Tibial nerve (tissue), 4 donors: ENCODE results near the gene WNK4. TPM values are rescaled to one million over a fixed set of nuclear protein-coding genes. Genes with fewer than 3 reads are reported as not detected.
"Not testable (repeated sequence)": the region's sequence is repeated elsewhere in the genome, so short reads cannot be mapped to it uniquely, and the experiment has no call there.

Source experiments
- DNase-seq, 2 donors: peaks; one replicate each; pipeline ENCODE4 v3.0.0-alpha.2; 2019; ENCODE audit warnings: low spot score in 2 of 2
- H3K27ac ChIP-seq, 4 donors: fragments of 200-600 bp; sonication (generic) in 3 of 4; one replicate each; pipeline ENCODE4 v1.5.1; 2017 to 2019; ENCODE audit warnings: mild to moderate bottlenecking in 1 of 4
- H3K27me3 ChIP-seq, 2 donors: fragments of 200-600 bp; sonication (generic) in 1 of 2; one replicate each; pipeline versions ENCODE4 v1.5.1 to v1.6.0; 2017 to 2019
- H3K36me3 ChIP-seq, 3 donors: fragments of 200-600 bp; sonication (generic); one replicate each; pipeline ENCODE4 v1.5.1; 2018 to 2019
- H3K4me1 ChIP-seq, 4 donors: fragments of 200-600 bp; sonication (generic) in 3 of 4; one replicate each; pipeline ENCODE4 v1.5.1; 2017 to 2019
- H3K4me3 ChIP-seq, 4 donors: fragments of 200-600 bp; sonication (generic) in 3 of 4; one replicate each; pipeline ENCODE4 v1.5.1; 2017 to 2019; ENCODE audit warnings: mild to moderate bottlenecking in 1 of 4, moderate library complexity in 1 of 4
- H3K9me3 ChIP-seq, 4 donors: fragments of 200-600 bp; sonication (generic) in 3 of 4; one replicate each; pipeline ENCODE4 v1.5.1; 2017 to 2019
- EP300 ChIP-seq, 2 donors: sonication (generic); formaldehyde crosslinking; IDR thresholded peaks; one replicate each; pipeline ENCODE4 v1.6.1; 2017; ENCODE audit warnings: antibody characterized with exemption in 2 of 2, mild to moderate bottlenecking in 1 of 2
- POLR2A ChIP-seq, 2 donors: fragments of 450-650 bp; IDR thresholded peaks; one replicate each; pipeline ENCODE4 v1.6.1; 2017; ENCODE audit warnings: antibody characterized with exemption in 2 of 2, mild to moderate bottlenecking in 2 of 2, moderate library complexity in 2 of 2
- WGBS, 2 donors: methylation state at CpG; one replicate each; pipeline ENCODE4 v1.1.5; 2018; 5-methylcytosine and 5-hydroxymethylcytosine counted together
- total RNA-seq, 4 donors: library from RNA; depleted of rRNA; stranded (reverse); fragments of >200 nt; gene quantifications; one replicate each; pipeline ENCODE4 v1.1.0, GENCODE V29; 2016
- TF ChIP-seq, protein P1 (sequence below), 5 experiments: fragments of 200-600 bp in 3 of 5; fragments of 450-650 bp in 2 of 5; sonication (generic) in 3 of 5; IDR thresholded peaks; one replicate each; pipeline ENCODE4 v1.5.1; 2016 to 2019; ENCODE audit warnings: antibody characterized with exemption in 5 of 5, mild to moderate bottlenecking in 3 of 5, moderate library complexity in 2 of 5

The WNK4 gene
- 10 to 100 TPM in 2 of 4 donors, 1 to 10 TPM in 2; 3.6 to 15.6 (median 9.1) TPM for total RNA-seq

DNA sequence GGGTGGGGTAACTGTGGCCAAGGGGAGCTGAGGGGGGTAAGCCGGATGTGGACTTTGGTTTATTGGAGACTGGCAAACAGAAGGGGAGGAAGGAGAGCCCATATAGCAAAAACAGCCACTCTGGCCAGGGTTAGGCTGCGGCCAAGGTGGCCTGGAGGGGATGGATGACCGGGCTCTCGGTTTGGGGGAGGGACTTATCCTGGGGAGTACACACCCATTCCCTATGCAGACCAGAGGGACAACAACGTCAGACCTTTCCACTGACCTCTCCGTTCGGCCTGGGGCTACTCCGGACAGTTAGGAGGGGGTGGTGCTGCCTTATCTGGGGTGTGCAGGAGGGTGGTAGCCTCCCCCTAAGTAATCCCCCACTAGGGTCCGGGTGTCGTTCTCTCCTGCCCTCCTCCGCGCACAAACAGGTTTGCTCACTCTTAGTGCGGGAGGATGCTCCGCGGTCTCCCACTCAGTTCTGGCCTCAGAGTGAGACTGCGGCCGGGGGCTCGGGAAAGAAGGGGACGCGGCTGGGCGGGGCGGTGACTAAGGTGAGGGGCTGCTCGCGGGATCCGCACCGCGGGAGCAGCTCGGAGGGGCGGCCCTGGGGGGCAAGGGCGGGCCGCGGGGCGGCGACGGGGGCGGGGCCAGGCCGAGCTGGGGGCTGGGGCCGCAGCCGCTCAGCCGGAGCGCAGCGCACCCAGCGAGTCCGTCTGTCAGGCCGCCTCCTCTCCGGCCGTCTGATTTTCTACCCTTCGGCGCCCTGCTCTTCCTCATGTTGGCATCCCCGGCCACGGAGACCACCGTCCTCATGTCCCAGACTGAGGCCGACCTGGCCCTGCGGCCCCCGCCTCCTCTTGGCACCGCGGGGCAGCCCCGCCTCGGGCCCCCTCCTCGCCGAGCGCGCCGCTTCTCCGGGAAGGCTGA, at the start of gene WNK4:
TSS of gene WNK4 (plus strand) at position 675 of the 915 bp plus-strand sequence. CDS start at position 764, 89 bp downstream.
- TF ChIP-seq, protein P1, sequence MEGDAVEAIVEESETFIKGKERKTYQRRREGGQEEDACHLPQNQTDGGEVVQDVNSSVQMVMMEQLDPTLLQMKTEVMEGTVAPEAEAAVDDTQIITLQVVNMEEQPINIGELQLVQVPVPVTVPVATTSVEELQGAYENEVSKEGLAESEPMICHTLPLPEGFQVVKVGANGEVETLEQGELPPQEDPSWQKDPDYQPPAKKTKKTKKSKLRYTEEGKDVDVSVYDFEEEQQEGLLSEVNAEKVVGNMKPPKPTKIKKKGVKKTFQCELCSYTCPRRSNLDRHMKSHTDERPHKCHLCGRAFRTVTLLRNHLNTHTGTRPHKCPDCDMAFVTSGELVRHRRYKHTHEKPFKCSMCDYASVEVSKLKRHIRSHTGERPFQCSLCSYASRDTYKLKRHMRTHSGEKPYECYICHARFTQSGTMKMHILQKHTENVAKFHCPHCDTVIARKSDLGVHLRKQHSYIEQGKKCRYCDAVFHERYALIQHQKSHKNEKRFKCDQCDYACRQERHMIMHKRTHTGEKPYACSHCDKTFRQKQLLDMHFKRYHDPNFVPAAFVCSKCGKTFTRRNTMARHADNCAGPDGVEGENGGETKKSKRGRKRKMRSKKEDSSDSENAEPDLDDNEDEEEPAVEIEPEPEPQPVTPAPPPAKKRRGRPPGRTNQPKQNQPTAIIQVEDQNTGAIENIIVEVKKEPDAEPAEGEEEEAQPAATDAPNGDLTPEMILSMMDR (IDR thresholded peaks at IDR 0.05): no peak
- no peak for TF ChIP-seq POLR2A (IDR thresholded peaks at IDR 0.05)
- TF ChIP-seq EP300 (IDR thresholded peaks at IDR 0.05): no peak
- peaks cover 0 to 54% of the 10 kb centered on the region in 2 donors for H3K27me3 ChIP-seq

DNA sequence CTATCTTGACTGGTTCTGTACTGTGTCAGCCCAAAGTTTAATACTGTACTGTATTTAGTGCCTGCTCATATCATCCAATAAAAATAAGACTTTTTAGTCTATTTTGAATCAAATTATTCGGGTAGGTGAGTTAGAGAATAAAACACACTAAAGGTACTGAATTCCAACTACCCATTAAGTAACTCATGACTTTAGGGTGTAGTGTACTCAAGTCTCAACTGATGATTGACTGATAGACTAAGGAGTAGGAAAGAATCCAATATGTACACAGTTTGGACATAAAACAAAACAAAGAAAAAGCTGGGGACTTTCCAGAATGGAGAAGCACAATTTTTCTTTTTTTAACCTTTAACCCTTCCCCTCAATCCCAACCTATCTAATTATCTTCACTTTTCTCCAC, 39.7 kb upstream of the WNK4 start:
- Histone ChIP-seq H3K36me3 (peaks cover 0 to 5% (median 0%) of the 10 kb centered on the region in 3 donors), H3K4me3 (no peak overlapping the region), H3K4me1 (peaks cover 0 to 59% (median 17%) of the 10 kb centered on the region in 4 donors), H3K27me3 (no peaks in the 10 kb centered on the region), H3K9me3 (no peaks in the 10 kb centered on the region), H3K27ac (peak overlapping the region in 1 of 4 donors; percentile 30)
- no peak for DNase-seq
- WGBS, 2 donors: 83% methylated on average over 1 of the region's 1 CpG
- TF ChIP-seq POLR2A (IDR thresholded peaks at IDR 0.05) (no peak), EP300 (IDR thresholded peaks at IDR 0.05) (no peak)
- TF ChIP-seq, protein P1 (IDR thresholded peaks at IDR 0.05): no peak

More for the DNA sequence above, at the start of gene WNK4:
- Histone ChIP-seq H3K4me3 (peak within 1 kb of the TSS; percentile 15 to 51 (median 28)), H3K9me3 (no peaks in the 10 kb centered on the region), H3K4me1 (peaks cover 0 to 53% (median 19%) of the 10 kb centered on the region in 4 donors), H3K36me3 (peaks cover 3 to 48% (median 35%) of the 10 kb centered on the region in 3 donors), H3K27ac (peak within 1 kb of the TSS in 1 of 4 donors; percentile 40)
- WGBS, 2 donors: 8% methylated on average over 21 to 39 of the region's 65 CpGs
- no peak for DNase-seq

DNA sequence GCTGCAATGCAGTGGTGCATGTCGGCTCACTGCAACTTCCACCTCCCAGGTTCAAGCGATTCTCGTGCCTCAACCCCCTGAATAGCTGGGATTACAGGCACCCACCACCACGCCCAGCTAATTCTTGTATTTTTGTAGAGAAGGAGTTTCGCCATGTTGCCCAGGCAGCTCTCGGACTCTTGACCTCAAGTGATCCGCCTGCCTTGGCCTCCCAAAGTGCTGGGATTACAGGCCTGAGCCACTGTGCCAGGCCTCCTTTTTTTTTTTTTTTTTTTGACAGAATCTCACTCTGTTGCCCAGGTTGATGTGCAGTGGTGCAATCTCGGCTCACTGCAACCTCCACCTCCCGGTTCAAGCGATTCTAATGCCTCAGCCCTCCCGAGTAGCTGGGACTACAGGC, 37.5 kb upstream of the WNK4 start:
- not testable (repeated sequence) for H3K9me3 ChIP-seq, H3K4me3 ChIP-seq, H3K27me3 ChIP-seq, H3K36me3 ChIP-seq, DNase-seq
- Histone ChIP-seq H3K4me1 (peaks cover 0 to 56% (median 18%) of the 10 kb centered on the region in 4 donors), H3K27ac (peak overlapping the region in 1 of 4 donors; percentile 98)
- WGBS, 2 donors: 89 to 90% methylated on average over 11 of the region's 11 CpGs

DNA sequence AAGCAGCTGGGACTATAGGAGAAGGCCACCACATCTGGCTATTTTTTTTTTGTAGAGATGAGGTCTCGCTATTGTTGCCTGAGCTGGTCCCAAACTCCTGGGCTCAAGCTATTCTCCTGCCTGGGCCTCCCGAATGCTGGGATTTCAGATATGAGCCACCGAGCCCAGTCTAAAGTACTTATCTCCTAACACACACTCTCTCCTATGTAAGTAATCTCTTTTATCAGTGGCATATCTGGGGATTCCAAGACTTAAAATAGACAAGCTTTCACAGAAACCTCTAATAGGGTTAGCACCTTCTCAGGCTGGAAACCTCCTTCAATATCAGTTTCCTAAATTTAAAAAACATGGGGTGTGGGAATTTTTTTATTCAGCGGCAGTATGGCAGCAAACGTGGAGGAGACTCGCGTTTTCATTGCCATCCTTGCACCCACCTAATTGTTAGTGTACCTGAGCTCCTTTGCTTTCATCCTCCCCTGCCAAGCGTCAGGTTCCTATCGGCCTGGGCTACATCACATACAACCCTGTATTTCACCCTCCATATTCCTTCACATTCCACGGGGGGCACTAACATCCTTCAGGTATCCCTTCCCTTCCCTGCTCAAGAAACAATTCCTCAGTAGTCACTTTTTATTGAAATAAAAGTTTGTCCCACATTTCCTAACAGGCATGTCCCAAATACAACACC, 36.7 kb upstream of the WNK4 start:
- TF ChIP-seq POLR2A (IDR thresholded peaks at IDR 0.05): no peak
- TF ChIP-seq, protein P1 (IDR thresholded peaks at IDR 0.05): peak in 2 of 5 experiments; percentile 15 to 28
- Histone ChIP-seq H3K27me3 (no peaks in the 10 kb centered on the region), H3K4me3 (peak overlapping the region; percentile 65 to 96 (median 78)), H3K9me3 (no peaks in the 10 kb centered on the region), H3K27ac (peak overlapping the region; percentile 95 to 100 (median 98)), H3K4me1 (peaks cover 0 to 64% (median 20%) of the 10 kb centered on the region in 4 donors), H3K36me3 (no peaks in the 10 kb centered on the region)
- WGBS, 2 donors: 44 to 53% methylated on average over 10 of the region's 10 CpGs
- no peak for DNase-seq

DNA sequence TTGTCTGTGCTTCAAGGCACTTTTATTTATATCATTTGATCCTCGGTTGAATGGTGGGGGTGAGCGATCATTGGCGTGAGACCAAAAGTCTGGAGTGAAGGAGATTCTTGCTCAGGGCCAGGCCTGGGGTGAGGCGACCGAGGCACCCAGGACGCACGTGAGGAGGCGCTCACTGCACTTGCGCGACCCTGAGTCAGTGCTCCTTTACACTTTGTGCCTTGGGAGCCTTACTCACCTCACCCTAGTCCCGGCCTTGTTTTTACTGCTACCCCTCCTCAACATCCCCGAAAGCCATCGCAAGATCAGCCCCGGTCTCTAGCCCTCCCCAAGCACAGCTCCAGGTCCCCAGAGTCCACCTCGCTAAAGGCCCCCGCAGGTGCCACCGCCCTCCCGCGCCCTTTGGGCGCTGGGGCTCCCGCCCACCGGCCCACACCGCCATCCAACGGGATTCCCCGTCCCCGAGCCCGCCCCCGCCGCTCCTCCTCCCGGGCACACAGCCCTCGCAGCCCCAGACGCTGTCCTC, 36.1 kb upstream of the WNK4 start:
- TF ChIP-seq, protein P1 (IDR thresholded peaks at IDR 0.05): no peak
- TF ChIP-seq EP300 (IDR thresholded peaks at IDR 0.05) (no peak), POLR2A (IDR thresholded peaks at IDR 0.05) (no peak)
- no peaks in the 10 kb centered on the region for H3K36me3 ChIP-seq
- peak overlapping the region; percentile 95 to 100 (median 98) for H3K27ac ChIP-seq
- H3K9me3 ChIP-seq: no peaks in the 10 kb centered on the region
- peaks cover 0 to 70% (median 25%) of the 10 kb centered on the region in 4 donors for H3K4me1 ChIP-seq
- peak overlapping the region; percentile 65 to 96 (median 78) for H3K4me3 ChIP-seq
- no peaks in the 10 kb centered on the region for H3K27me3 ChIP-seq
- 0% methylated on average over 29 to 32 of the region's 32 CpGs for WGBS, 2 donors
- peak; percentile 66 to 69 for DNase-seq
